ENCODE results near the gene TECPR2.

Gene TECPR2

DNA sequence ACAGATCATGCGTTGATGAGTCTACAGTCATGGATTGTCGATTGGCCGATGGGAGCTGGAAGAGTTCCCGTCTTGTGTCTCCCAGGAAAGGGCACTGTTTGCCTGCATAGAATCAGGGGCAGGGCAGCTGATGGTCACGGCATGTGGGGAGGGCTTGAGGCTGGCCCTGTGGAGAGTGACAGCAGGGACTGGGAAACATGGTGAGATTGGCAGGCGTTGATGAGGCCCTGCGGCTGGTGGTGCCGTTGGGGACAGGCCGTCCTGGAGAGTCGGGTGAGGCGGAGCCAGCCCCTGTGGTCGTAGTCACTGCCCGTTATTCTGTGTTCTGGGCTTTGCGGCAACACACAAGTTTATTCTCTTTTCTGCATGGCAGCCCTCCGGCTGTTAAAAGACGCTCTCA is 52.9 kb downstream of the TECPR2 start:
- TF ChIP-seq, protein P1, sequence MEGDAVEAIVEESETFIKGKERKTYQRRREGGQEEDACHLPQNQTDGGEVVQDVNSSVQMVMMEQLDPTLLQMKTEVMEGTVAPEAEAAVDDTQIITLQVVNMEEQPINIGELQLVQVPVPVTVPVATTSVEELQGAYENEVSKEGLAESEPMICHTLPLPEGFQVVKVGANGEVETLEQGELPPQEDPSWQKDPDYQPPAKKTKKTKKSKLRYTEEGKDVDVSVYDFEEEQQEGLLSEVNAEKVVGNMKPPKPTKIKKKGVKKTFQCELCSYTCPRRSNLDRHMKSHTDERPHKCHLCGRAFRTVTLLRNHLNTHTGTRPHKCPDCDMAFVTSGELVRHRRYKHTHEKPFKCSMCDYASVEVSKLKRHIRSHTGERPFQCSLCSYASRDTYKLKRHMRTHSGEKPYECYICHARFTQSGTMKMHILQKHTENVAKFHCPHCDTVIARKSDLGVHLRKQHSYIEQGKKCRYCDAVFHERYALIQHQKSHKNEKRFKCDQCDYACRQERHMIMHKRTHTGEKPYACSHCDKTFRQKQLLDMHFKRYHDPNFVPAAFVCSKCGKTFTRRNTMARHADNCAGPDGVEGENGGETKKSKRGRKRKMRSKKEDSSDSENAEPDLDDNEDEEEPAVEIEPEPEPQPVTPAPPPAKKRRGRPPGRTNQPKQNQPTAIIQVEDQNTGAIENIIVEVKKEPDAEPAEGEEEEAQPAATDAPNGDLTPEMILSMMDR (IDR thresholded peaks at IDR 0.05), result no peak

GRCh38 chr14:102417001-102417431 is 54.3 kb downstream of the TECPR2 start:
- TF ChIP-seq, protein P1 (IDR thresholded peaks at IDR 0.05), result no peak

DNA sequence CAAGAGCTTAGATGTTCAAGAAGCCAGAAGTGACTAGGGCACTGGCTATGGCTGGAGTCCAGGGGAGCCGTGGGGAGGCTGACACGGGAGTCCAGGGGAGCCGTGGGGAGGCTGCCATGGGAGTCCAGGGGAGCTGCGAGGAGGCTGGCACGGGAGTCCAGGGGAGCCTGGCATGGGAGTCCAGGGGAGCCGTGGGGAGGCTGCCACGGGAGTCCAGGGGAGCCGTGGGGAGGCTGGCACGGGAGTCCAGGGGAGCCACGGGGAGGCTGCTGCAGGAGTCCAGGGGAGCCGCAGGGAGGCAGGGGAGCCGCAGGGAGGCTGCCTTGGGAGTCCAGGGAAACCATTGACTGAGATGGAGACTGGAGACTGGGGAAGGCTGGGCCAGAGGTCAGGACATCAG is 54.9 kb downstream of the TECPR2 start:
- TF ChIP-seq, protein P1 (IDR thresholded peaks at IDR 0.05), result no peak

DNA sequence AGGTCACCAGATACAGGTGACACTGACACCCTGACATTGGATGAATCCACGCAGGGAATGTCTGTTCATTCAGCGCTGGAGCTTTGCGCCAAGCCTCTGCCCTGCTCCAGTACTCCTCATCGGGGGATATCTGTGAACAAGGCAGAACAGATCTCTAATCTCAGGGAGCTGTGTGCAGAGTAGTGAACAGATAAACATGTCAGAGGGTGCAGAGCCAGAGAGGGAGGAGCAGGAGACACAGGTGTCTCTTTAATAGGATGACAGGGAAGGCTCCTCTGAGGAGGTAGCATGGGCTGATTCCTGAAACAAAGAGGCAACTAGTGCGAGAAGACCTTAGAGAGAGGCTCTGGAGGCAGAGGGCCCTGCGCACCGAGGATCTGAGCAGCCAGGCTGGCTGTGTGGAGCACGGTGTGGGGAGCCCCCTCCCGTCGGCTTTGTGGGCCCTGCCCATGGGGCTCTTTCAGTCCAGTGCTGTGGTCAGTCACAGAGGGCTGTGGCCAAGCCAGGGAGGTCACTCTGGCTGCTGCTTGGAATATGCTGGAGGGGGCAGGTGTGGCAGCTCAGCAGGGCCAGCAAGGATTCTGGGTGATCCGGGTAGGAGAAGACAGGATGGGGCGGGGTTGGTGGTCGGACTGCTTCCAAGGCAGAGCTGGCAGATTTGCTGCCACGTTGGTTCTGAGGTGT is 55.6 kb downstream of the TECPR2 start:
- TF ChIP-seq, protein P1 (IDR thresholded peaks at IDR 0.05), result no peak

DNA sequence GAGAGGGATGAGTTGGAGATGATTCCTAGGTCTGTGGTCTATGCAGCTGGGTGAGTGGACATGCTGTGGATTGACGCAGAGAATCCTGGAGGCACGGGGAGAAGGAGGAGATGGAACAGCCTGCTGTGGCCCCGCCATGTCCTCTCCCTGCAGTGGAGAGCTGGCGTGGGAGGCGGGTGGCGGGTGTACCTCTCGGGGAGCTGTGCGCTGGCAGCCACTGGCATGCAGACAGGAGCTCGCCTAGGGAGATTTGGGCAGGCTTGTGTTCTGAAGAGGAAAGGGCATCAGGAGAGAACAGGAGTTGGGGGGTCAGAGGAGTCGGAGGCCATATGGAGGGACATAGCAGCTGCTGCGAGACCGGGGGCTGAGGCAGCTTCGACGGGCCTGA is 56.1 kb downstream of the TECPR2 start:
- TF ChIP-seq, protein P1 (IDR thresholded peaks at IDR 0.05), result no peak

- TF ChIP-seq, protein P1 (IDR thresholded peaks at IDR 0.05), result no peak
These were observed 56.5 kb downstream of the TECPR2 start for GRCh38 chr14:102419276-102419675.

DNA sequence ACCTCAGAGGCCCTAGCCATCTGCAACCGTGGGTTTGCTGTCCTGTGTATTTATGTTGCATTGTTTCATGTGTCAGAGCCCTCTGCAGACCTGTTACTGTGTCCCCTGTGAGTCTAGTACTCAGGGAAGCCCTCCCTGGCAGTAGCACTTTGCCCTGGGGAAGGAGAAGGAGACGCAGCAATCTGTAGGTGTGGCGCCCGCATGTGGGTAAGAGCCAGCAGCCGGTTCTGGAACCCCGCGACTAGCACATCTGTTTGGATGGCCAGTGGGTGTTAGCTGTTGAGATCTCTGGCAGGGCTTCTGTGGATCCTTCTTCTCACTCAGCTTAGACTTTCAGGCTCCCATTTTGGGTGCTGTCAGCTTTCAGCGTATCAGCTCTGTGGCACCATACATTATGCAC is 57.0 kb downstream of the TECPR2 start:
- TF ChIP-seq, protein P1 (IDR thresholded peaks at IDR 0.05), result no peak
